Activated CD8-positive, alpha-beta memory T cell treated with anti-CD3 and anti-CD28 coated beads, Interleukin-2, amount 50 U/mL, for 24 hours (primary cell): Measurements from ENCODE around the gene H2BK1.

Experiments used
- DNase-seq: peaks from one replicate; pipeline ENCODE4 v3.0.0-alpha.2; 2020; ENCODE audit errors: extremely low read depth

H2BK1 gene

DNA sequence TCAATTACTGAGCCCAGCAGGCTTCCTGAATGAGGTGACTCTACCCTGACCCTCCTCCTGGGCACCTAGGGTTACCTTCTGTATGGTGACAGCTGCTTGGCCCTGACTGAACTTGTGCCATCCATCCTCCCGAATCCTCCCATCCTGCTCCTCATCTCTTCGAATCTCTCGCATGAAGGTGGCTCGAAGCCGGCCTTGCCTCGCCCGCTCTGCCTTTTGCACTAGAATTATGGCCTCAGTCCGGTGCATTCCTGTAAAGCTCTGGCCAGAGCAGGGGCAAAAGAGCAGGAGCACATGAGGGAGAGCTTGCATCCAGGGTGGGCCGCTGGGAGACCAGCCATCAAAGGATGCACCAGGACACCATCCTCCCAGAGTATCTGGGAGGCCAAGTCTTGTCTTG is 7.5 kb downstream of the H2BK1 start:
- no peak for DNase-seq

DNA sequence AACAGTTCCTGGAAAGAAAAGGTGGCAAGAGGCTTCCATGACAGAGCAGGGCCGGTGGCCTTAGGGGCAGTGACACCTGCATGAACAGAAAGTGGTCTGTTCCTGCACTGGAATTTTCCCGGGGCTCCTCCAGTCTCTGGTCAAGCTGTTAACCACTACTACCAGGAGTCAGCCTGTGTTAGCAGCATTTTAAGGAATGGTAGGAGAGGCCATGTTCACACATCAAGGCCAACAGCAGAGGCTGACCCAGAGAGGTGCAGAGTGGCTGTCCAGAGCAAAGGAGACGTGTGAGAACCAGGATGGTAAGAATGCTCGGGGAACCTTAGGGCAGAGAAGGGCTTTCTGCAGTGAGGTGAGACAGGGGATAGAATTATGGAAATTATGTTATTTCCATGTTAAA is 8.5 kb downstream of the H2BK1 start:
- no peak for DNase-seq

DNA sequence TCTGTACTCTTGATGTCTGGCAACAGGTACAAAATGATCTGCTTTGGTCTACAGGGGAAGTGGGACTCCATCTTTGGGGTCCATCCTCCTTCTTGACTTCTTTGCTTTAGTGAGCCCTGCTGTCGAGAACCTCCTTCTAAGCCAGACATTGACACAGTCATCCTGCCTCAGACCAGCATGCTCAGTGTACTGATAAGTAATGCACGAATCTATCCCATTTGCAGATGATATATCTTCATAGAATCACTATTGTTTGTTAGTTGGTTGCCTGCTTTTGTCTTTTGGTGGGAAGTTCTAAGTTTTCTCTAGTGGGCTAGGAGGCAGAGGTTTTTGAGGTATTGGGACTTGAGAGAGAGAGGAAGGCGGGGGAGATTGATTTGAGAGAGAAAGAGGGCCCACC is 8.9 kb downstream of the H2BK1 start:
- DNase-seq: no peak

DNA sequence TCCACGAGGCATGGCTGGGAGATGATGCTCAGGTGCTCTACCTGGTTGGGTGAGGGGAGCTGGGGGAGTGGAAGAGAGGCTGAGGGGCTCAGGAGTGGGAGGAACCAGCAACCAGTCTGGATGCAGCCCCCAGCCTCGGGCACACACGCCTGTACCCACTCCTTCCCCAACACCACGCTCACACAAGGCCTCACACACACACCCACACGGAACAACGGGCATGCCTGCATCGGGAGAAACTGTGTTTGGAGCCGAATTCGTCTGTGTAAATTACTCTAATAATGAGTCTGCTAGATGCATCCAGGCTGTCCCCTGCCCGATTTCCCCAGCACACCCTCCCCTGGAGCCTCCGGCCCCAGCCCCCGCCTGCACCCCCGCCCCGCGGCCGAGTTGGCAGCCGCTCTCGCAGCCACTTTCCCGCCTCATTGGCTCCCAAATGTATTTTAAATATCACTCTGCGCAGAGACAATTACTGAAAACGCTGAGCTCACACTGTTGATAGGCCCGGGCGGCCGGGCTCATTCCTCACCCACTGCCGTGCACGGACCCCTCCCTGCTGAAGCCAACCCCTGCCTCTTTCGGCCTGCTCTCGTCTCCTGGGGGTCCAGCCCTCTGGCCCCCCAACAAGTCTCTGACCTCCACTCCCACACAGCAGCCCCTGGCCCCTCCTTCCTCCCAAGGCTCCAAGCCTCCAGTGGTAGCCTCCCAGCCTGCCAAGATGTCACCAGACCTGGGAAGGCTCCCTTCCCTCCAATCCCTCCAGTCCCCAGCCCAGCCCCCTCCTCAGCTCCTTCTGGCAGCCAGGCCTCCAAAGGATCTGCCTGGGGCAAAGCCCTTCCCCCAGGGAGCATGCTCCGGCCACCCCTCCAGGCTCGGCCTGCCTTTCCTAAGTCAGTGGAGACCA is 11.1 kb downstream of the H2BK1 start:
- no peak for DNase-seq

DNA sequence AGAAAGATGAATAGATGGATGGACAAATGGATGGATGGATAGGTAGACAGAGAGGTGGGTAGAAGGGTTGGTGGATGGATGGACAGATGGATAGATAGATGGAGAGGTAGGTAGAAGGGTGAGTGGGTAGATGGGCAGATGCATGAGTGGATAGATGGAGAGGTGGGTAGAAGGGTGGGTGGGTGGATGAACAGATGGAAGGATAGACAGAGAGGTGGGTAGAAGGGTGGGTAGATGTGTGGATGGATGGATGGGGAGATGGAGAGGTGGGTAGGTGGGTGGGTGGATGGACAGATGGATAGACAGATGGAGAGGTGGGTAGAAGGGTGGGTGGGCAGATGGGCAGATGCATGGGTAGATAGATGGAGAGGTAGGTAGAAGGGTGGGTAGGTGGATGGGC is 12.4 kb downstream of the H2BK1 start:
- DNase-seq: no peak

DNA sequence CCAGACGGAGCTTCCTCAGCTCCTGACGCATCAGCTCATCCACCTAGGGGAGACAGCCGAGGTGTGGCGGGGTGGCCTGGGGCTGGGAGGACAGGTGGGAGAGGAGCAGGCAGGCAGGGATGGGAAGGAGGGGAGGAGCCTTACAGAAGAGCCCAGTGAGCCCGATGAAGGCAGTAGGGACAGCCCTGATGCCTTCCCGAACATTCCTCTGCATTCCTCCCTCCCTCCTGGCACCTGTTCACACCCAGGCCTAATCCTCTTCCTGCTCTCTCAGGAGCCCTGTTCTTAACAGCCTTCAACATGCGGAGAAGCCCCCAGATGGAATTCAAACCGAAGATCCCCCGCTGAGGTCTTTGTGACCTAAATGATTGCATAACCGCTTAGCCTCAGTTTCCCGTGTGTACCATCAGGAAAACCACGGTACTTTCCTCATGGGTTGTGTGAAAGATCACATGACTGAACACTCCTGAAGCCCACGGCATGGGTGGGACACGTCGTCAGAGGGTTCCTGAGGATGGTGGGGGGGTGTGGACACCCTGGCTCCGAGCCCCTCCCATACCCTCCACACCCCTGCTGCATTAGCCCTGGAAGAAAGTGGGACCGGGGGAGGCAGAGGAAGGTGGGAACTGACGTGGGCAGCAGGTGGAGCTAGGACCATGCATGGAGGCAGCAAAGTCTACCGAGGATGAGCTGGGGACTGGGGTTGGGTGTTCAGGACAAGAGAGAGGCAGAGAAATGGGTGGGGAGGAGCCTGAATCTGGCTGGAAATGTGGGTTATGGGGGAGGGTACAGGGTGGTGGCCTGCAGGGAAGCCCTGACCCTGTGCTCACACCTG is 14.5 kb downstream of the H2BK1 start:
- DNase-seq: no peak

DNA sequence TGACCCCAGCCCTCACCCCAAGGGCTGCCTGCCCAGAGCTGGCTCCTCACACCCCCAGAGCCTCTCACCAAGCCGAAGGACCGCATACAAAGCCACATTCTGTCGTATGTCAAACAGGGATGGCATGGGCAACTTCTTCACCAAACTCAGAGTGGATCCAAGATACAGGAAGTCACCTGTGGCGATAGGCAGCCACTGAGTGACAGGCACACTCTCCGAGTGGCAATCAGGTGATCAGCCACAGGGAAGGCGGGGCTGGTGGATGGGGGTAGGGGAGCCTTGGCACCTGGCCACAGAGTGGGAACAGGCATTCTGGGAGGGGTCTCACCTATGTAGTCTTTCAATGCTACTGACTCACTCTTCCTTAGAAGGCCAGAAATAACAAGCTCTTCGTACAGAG is 16.1 kb downstream of the H2BK1 start:
- no peak for DNase-seq

DNA sequence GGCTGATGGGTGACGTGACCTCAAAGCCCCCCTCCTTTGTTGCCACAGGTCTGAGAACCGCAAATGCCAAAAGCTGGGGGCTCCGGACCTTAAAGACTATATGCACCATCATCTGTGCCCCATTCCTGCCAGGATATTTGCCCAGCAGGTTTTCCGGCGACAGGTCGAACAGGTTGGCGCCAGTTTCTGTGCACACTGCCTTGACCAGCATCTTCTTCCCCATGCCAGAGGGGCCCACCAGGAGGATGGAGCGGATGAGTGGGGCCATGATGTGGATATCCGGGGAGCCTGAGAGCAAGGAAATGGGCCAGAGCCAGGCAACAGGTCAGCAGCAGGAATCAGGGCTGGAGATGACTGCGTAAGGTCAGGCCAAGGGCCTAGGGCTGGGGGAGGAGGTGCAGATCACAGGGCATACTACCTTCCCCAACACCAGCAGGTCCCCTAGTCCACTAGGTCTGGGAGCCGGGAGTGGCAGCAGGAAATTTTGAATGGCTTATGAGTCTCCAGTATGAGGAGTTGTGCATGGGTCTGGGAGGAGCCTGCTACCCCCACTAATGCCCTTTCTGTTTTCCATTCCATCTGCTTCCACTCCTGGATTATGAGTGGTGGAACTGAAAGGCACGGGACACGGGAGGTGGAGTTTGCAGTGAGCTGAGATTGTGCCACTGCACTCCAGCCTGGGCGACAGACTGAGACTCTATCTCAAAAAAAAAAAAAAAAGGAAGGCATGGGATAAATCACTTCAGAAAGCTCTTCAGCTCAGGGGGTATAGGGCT is 16.9 kb downstream of the H2BK1 start:
- DNase-seq: no peak

DNA sequence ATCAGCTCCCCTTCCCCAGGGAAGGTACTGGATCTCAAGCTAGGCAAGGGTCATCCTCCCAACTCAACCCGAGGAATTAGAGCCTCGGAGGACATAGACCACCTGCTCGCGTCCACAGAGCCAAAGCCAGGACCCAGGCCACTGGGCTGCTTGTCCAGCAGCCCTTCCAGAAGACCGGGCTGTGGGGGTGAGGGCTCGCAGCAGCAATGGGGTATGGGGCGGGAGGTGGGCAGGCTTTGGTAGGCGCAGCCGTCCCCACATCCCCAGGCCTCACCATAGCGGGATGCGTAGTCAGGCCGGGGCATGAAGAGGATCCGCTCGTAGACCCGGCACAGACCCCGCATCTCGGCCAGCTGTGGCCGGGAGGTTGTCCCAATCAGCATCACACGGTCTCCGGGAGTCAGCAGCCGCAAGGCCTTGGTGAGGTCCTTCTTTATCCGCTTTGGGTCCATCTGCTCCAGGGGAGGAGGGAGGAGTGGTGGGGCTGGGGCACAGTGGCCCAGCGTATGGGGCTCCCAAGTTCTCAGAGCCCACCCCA is 18.2 kb downstream of the H2BK1 start:
- DNase-seq: no peak

DNA sequence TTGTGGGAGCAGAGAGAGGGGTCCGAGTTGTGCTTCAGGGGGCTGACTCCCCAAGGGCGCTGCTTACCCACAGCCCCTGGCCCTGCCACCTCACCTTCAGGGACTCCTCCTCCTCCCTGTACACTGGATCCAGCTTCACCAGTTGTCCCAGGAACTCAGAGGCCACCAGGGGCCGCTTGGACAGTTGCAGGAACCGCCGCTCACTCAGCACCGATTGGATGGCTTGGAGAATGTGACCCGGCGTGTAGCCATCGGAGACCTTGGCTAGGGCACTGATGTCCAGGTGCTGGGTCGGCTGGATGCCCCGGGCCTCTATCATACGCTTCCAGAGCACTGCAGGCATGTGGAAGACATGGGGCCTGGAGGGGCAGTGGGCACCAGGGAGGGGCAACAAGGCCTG is 18.7 kb downstream of the H2BK1 start:
- DNase-seq: no peak

DNA sequence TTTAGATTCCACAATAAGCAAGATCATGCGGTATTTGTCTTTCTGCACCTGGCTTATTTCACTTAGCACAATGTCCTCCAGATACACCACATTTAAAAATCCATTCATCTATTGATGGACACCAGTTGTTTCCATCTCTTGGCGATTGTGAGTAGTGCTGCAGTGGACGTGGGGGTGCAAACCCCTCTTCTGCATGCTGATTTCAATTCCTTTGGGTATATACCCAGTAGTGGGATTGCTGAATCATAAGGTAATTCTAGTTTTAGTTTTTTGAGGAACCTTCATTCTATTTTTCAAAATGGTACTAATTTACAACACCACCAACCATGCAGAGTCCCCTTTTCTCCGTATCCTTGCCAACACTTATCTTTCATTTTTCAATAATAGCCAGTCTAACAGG is 21.2 kb downstream of the H2BK1 start:
- no peak for DNase-seq

DNA sequence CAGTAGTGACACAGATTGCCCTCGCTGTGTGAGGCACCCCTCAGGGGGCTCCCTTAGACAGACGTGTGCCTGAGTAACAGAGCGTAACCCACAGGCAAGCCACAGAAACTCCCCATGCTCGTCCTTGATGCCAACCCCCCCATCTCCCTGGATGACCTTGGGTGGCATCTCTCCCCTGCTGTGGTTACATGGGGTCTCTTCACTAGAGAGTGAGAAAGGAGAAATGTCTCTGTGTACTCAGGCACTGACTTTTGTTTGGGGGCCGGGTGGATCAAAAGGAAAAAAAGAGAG is 22.1 kb downstream of the H2BK1 start:
- no peak for DNase-seq

DNA sequence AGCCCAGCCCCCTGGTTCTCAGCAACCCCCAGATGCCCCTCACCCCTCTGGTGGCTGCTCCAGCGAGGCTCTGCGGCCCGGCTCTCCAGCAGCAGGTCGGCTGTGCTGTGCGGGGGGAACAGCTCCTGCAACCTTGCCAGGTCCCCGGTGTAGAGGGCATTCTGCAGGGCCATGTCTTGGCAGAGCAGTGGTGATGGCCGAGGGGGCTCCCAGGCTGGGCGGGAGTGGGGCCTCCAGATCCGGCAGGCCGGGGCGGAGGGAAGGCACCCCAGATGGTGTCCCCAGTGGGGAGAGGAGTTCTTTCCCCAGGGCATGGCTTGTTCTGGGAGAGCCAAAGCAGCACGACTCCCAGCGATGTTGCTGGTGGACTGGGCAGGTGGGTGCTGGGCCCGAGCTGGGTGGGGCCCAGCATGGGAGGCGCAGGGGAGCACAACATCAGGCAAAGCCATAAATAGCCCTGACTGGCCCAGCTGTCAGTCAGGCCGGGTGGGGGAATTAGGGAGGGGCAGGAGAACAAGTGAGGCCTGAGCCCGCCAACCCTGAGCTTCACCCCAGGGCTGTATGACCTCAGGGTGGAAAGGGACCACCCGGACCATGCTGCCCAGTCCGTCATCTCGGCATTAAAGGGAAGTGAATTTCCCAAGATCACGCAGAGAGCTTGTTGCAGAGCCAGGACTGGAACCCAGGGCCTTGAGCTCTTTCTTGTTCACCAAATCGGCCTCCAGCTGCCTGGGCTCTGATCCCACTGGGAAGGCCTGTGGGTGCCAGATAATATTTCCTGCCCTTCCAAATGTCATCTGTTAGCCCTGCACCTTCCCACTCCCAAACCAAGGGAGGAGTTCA is 22.7 kb downstream of the H2BK1 start:
- DNase-seq: no peak

DNA sequence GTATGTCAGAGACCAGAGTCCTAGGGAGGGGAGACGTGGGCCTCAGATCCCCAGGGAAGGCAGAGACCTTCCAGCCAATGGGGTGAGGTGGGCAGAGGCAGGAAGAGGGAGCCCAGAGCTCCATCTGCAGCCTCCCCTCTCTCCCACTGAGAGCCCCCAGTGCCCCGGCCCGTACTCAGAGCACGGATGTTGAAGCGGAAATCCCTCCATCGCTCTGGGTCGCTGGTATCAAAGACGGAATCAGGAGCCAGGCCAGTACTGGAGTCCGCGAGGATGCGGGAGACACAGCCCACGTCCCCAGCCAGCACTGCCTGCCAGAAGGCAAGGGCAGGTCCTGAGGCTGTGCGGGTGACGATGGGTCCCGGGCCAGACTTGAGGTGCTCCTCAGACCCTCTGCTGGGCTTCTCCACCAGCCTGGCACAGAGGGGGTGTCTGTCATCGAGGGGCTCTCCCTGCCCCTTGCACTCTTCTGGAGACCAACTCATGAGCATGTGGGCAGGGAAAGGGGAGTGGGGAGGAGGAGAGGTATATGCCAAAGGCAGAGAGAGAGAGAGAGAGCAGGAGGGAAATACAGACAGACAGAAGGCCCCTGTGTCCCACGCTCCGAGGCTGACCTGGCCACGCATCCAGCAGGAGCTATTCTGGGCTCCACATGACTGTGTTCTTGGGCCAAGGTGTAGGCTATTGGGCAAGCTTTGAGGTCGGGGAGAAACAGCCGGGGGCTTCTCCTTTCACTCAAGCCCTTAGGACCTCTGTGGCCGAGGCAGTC is 23.5 kb downstream of the H2BK1 start, which contains the start of gene ASB10:
Gene ASB10 (minus strand): TSS at position 611 of the 769 bp plus-strand sequence. CDS start 120 bp downstream, at position 491.
- DNase-seq: no peak

DNA sequence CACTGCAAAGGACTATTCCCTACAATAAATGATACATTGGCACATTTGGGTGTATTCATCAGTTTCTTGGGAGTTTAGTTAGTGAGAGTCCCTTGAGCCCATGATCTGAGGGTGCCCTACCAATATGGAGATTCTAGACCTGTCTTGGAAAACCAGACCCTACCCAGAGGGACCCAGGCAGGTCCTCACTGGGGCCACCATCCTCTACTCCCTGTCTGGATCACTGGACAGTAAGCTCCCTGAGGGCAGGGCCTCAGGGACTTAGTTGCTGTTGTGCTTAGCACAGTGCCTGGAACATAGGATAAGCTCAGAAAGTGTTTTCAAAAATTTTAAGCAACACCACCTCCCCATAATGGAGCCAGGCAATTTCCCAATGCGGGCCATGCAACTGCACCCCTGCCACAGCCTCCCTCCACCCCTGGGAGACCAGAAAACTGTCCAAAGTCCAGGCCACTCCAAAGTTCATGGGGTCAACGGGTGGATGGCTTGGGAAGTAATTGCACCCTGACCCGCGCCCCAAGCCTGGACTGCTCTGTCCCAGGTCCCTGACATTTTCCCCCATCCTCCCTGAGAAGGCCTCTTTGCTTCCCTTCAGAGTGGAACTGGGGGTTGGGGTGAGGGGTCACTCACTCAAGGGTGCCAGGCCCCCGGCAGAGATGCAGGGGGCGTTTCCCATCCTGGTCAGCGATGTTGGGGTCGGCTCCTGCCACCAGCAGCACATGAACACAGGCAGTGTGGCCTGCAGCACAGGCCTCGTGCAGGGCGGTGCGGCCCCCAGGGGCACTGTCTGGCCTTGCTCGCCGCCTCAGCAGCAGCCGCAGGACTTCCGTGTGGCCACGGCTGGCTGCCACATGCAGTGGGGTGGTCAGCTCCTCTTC is 24.3 kb downstream of the H2BK1 start:
- DNase-seq: no peak

DNA sequence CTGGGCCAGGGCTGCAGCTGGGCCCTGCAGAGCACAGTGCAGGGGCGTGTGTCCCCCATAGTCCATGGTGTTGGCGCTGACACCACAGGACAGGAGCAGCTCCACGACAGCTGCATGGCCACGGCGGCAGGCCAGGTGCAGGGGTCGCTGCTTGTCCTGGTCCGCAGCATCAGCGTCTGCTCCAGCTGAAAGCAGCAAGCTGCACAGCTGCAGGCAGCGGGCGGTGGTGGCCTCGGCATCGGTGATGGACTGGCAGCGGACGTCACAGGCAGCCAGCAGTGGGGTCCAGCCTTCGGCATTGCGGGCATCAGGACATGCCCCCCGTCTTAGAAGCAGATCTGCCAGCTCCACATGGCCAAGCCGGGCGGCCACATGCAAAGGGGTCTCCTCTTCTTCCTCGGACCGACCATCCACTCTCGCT is 29.3 kb downstream of the H2BK1 start:
- DNase-seq: no peak

DNA sequence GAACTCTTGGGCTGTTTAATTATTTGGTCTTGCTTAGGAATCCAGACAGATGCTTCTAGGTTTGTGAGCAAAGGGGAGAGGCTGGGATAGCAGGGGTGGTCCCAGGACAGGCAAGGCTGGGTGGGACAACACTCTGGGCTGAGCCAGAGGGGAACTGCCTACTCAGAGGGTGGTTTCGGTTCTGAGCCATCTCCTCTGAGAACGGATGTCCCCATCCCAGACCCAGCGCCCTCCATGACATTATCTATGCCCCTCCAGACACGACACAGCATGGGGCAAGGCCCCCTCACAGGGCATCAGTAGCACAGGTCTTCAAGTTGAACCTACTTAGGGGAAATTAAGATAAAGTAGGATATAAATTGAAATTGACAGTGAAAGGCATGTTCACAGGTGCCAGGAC is 30.3 kb downstream of the H2BK1 start:
- no peak for DNase-seq

DNA sequence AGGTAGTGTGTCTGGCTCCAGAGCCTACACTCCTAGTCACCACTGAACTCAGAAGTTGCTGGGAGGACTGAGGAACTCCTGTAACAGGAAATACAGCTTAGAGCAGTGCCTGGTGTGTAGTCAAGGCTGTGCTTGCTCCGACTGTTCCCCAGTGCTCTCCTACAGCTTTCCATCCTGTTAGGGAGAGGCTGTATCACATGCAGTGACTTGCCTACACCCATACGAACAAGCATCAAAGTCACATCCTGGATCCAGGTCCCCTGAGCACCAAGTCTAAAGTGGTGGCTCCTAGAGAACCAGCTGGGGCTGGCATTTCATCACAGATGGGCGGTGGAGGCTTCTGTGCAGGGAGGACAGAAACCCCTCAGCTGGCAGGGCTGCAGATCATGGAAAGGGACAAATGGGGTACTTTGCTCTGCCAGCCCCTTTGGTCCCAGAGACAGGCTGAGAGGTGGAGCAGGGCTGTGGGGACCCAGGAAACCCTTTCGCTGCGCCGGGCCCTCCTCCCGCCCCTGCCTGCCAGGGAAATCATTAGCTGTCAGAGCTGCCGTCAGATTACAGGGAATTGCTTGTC is 30.9 kb downstream of the H2BK1 start:
- no peak for DNase-seq

DNA sequence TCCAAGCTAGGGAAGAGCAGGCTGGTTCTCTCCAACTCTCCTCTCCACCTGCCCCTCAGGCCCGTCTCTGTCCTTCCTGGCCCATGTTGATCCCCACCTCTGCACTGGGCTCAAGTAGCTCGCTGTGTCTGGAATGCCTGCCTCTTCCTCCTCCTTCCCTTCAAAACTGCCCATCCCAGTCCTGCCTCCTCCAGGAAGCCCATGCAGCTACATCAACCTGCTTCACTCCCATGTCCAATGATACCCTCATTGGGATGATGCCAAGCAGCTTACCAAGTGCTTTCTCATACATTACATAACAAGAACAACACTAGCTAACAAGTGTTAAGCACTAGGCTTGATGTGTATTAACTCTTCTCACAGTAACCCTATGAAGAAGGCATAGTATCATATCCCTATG is 31.5 kb downstream of the H2BK1 start:
- no peak for DNase-seq
